GM19025 (cell line): ENCODE measurements around the gene MGAM2.

Source experiments
- ATAC-seq: cut with Tn5 transposase; IDR thresholded peaks from one replicate; pipeline ENCODE4 v1.9.1; 2021; ENCODE audit warnings: mild to moderate bottlenecking, low read depth, moderate library complexity; ENCODE audit not compliant: unreplicated experiment

The MGAM2 gene

GRCh38 chr7:142250705-142251104 is 139.2 kb downstream of the MGAM2 start:
- no peak for ATAC-seq

- no peak for ATAC-seq
These were observed 146.4 kb downstream of the MGAM2 start, which contains the start of gene PRSS58 for GRCh38 chr7:142257958-142258357. Gene PRSS58 (minus strand): TSS chr7:142258058. CDS start chr7:142257707, 351 bp downstream.

- no peak for ATAC-seq
These were observed 152.3 kb downstream of the MGAM2 start for GRCh38 chr7:142263598-142264380.
